Measurements from ENCODE around the gene AK9.
"Not testable (repeated sequence)": the region's sequence is repeated elsewhere in the genome, so short reads cannot be mapped to it uniquely, and the experiment has no call there.

AK9 gene

DNA sequence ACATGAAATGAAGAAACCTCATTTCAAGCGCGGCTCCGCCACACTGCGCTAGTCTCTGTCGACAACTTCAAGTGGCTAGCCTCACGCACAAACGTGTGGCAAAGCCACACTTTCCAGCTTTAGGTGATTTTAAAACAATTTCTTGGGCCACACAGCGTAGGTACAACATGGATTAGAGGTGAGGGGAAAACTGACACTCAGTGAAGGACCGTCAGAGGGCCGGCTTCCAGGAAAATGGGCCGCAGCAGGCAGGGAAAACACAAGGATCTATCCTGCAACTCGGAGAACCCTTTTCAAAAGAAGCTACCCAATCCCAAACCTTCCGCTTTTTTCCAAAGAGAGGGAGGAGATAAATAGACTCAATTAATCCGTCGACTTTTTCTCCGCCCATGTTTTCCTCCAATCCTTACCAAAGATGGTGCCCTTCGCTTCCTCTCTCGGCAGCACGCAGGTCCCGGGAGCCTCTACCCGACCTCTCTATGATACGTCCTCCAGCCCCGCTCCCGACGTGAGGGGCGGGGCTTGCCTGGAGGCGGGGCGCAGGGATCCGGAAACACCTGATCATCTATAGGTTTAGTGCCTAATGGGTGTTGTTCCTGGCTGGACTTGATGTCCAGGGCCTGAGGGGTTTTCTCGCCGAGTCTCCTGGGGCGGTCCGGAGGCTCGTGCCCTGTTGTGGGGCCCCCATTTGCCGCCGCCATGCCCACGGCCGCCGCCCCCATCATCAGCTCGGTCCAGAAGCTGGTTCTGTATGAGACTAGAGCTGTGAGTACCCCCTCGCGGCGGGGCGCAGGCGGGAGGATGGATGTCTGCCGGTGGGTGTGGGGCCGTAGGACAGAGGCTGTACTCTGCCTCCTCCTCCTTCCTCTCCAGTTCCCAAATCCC lies at the start of gene AK9, which contains the start of gene FIG4:
Gene AK9 (minus strand): TSS at position 466 of the 885 bp plus-strand sequence. CDS start 15,457 bp downstream, outside the sequence.
Gene FIG4 (plus strand): TSS at position 560 of the 885 bp plus-strand sequence. CDS start 140 bp downstream, at position 700.
- peak; percentile 87 for DNase-seq

DNA sequence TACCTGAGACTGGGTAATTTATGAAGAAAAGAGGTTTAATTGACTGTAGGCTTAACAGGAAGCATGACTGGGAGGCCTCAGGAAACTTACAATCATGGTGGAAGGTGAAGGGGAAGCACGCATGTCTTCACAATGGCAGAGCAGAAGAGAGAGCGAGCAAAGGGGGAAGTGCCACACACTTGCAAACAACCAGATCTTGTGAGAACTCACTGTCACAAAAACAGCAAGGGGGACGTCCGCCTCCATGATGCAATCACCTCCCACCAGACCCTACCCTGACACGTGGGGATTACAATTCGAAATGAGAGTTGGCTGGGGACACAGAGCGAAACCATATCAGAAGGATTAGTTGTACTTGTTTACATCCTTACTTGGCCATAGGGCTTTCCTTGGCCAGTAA lies 49.8 kb upstream of the AK9 start:
- no peak for DNase-seq

DNA sequence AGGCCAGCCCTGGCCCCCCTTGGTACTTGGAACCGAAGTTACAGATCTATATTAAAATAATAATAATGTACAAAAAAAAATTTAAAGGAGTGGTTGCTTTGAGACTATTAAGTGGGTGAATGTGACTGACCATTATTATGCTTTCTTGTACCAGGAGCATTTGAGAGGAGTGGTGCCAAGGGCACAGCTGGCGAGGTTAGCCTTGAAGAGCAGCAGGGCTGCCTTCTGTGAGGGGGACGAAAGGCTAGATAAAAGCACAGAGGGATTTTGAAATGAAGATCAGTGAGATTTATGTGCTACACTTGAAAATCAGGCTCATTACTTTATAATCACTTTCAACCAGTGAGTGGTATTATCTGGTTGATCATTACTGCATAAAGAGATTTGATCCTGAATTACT lies 48.7 kb upstream of the AK9 start:
- DNase-seq = no peak

DNA sequence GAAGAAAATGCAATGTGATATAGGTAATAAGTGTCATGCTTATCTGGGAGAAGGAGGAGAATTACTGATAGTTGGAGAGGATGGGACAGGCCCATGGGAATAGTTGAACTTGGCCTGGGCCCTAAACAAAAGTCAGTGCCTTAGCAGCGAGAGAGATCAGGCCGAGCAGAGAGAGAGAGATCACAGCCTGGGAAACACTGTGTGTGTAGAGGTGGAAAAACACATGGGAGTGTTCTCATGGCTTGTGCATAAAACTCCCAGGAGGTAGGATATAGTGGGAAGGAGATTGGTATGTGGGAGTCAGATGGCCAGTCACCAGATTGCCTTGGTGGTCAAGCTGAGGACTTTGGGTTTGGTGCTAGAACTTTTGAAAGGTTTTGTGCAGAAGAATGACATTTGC lies 47.7 kb upstream of the AK9 start:
- no peak for DNase-seq

DNA sequence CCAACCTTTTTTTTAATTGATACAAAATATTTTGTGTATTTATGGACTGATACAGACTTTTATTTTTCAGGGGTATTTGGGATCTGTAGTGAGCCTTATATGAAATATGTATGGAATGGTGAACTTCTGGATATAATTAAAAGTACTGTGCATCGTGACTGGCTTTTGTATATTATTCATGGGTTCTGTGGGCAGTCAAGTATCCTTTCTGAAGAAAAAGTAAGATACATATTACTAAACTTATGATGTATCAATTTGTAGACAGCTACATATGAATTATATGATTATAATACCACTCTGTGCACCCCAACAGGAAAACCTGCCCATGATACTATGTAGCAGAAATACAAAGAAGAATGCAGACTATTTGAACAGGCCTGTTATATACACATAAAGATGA lies 47.3 kb upstream of the AK9 start:
- no peak for DNase-seq

DNA sequence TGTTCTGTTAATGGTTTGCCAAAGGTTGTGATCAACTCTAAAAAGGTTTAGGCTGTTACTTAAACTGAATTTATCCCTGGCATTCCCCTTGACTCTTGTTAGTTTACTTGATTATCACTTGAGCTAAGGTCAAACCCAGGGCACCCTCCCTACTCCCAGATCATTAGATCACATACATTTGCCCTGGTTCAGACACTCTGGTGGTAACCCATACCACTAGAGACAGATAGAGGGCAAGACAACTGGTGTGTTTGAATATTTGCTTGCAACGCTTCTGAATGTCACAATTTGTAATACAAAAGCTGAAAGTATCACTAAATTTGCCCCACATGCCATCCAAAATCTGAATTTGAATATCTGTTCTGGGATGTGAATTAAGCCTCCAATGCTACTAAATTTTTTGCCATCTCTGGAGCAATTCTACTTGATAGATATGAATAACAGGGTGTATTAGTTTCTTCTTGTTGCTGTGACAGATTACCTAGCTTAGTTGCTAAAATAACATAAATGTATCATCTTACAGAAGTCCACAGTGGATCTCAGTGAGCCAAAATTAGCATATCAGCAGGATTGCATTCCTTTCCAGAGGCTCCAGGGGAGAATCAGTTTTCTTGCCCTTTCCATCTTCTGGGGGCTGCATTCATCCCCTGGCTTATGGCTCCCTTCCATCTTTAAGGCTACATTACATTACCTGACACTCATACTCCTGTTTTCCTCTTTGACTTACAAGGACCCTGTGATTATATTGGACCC lies 45.4 kb upstream of the AK9 start:
- no peak for DNase-seq

DNA sequence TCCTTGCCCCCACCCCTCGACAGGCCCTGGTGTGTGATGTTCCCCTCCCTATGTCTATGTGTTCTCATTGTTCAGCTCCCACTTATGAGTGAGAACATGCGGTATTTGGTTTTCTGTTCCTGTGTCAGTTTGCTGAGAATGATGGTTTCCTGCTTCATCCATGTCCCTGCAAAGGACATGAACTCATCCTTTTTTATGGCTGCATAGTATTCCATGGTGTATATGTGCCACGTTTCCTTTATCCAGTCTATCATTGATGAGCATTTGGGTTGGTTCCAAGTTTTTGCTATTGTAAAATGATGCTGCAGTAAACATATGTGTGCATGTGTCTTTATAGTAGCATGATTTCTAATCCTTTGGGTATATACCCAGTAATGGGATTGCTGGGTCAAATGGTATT lies 34.2 kb upstream of the AK9 start:
- DNase-seq = not testable (repeated sequence)

DNA sequence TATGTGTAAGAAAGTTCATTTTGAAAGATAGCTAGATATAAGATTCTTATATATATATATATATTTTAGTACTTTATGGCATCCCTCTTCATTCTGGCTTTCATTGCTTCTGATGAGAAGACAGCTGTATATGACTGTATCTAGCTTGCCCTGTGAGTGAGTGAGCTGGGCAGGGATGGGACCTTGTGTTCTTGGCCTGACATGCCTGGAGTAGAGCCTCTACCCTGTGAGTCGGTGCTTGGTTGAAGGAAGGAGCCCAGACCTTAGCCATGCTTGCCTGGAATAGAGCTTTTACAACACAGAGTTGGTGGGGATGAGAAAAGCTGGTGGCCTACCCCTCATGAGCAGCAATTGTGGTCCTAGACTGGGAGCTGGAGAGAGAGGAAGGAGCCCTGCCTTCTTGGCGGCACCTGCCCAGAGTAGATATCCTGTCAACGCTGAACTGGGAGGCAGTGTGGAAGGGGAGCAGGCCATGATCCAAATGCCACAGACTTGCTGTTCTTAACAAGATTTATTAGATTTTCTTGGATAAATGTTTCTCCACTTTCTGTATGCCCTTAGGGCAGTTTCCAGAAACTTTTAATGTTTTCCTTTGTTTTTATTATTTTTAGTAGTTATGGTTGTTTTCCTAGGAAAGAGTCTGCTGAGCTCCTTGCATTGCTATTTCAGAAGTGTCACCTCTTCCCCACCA lies 31.7 kb upstream of the AK9 start:
- DNase-seq = no peak

DNA sequence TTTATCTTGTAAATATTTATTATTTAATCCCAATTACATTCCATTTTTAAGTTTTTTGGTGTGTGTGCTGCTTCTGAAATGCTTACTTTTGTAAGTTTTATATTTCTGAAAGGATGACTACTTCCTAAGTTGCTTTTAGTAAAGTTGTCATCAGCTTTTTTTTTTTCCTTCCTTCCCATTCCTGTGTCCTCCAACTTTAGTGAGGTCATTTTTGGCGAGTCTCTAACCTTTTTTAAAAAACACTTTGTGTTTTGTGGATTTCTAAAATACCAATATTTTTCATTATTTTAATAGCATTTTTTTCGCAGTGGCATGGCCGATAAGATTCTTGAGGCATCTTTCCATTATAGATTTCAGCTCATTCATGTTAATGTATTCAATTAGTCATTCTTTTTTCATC lies 31.0 kb upstream of the AK9 start:
- DNase-seq = no peak

DNA sequence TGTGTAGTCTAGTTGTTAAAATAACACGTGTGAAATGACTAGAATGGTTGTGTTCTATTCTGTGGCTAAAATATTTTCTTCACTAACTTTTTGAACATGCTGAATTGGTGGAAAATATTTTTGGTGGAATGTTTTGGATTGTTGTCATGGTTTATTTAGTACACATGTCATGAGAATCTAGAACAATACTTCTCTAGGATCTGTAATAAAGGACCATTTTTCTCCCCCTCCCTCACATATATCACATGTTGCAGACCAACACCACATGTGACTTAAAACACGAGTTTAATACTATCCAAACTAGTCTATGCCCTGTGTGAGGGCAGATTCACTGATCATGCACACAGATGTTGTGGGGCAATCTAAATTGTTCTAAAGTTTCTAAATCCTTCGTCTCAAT lies 29.3 kb upstream of the AK9 start:
- no peak for DNase-seq

DNA sequence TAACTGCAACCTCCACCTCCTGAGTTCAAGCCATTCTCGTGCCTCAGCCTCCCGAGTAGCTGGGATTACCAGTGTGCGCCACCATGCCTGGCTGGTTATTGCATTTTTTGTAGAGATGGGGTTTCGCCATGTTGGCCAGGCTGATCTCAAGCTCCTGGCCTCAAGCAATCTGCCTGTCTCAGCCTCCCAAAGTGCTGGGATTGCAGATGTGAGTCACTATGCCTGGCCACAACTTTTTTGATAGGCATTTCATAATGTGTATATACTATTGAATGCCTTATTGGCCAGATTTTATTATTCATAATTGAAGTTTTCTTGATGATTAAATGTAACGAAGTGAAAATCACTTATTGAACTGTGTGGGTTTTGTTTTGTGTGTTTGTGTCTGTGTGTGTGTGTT lies 28.0 kb upstream of the AK9 start:
- DNase-seq = no peak

DNA sequence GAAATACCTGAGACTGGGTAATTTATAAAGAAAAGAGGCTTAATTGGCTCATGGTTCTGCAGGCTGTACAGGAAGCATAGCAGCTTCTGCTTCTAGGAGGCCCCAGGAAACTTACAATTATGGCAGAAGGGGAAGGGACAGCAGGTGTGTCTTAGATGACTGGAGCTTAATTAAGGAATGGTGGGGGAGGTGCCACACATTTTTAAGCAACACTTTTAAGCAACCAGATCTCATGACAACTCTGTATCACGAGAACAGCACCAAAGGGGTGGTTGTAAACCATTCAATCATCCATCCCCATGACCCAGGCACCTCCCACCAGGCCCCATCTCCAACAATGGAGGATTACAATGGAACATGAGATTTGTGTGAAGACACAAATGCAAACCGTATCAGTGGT lies 27.0 kb upstream of the AK9 start:
- no peak for DNase-seq

DNA sequence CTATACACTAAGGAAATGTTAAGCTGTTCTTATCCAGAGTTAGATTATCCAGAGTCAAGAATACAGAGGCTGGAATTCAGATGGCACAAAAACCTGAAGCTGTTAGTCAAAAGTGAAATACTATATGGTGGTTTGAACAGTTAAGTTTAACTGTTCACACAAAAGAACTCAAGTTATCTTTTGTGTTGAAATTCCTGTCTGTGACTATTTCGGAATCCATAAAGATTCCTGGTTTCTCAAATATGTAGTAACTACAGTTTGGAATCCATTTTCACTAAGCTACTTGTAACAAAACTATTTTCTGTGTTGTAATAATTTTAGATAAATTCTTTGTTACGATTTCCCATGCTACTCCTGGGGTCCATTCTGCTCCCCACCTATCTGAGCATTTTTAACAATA lies 24.6 kb upstream of the AK9 start:
- no peak for DNase-seq

DNA sequence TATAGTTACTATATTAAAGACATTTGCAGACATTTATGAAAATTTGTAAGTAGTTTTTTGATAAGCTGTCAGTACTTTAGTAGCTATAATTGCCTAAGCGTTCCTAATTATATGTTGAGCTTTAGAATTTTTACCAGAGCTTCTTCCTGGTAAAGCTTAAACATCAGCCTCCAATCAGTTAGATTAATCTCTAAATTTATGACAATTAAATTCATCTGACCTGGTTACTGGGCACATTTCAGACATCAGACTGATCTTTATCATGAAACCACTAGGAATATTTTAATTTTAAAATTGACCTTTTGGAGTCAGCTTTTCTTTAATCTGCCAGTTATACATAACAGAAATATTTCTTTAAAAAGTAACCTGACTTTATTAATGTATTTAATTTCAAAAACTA lies 23.6 kb upstream of the AK9 start:
- no peak for DNase-seq

DNA sequence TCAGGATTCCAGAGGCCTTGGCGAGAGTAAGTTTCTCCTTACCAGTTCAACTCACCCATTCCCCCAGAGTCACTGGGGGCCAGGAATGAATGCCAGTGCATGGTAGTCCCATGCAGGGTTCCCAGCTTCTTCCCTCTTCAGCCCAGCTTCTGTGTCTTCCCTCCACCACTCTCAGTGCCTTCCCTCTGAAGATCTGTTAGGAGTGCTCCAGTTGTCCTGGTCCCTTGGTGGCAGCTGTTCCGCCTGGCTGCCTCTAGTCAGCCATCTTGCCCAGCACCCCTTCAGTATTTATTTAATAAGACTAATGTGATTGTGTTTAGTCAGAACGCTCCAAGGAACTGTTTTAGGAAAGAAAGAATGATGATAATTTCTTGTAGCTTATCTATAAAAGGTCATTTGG lies 23.2 kb upstream of the AK9 start:
- DNase-seq = no peak

DNA sequence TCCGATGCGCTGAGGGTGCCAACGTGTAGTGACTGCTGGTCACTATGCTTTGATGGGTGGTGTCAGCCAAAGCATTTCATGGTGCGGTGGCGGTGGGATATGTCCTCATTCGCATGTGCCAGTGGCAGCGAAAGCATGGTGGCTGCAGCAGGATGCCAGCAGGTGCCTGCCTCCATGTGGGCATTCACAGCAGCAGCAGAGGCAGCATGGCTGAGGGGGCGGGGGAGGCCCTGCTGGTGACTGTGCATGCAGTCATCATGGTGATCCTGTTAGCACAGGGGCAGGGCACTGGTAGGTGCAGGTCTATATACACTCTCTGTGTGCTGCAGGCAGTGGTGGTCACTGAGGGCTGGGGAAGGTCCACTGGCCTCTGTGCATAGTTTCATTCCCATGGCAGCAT lies 22.1 kb upstream of the AK9 start:
- DNase-seq = no peak

DNA sequence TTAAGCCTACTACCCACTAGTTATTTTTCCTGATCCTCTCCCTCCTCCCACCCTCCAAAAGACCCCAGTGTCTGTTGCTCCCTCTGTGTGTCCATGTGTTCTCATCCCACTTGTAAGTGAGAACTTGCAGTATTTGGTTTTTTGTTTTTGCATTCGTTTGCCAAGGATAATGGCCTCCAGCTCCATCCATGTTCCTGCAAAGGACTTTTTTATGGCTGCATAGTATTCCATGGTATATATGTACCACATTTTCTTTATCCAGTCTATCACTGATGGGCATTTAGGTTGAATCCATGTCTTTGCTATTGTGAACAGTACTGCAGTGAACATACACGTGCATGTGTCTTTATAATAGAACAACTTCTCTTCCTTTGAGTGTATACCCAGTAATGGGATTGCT lies 17.1 kb upstream of the AK9 start:
- DNase-seq = not testable (repeated sequence)

DNA sequence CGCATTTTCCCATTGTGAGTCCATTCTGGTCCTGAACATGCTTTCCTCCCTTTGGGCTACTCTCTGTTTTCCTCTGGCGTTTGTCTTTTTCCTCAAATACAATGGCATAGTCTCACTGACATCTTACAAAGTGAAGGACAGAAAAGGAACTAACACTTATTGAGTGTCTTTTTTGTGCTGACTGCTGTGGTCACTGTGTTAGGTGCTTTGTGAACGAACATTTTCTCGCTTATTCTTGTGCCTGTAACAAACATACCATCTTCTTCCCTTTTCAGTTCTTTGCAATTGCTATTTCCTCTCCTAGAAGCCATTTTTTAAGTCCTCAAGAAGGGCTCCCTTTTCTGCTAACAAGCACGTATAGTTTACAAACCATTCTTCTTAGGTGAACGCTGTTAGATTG lies 15.5 kb upstream of the AK9 start:
- no peak for DNase-seq

DNA sequence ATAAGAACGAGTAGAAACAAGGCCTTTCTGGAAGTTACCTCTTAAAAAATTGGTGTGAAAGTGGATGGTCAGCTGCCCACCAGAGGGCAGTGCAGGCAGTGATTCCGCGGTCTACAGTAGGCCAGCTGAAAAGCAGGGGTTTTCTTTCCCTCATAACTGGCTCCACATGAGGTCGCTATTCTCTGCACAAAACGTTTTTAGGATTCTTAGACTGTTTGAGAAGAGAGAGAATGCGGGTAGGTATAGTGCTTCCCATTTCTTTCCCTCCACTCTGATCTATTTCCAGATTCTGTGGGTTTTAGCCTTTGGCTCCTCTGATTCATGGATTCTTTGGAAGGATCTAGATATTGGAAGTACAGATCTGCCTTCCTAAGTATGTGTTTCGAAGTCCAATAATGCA lies 14.3 kb upstream of the AK9 start:
- DNase-seq = peak; percentile 72

DNA sequence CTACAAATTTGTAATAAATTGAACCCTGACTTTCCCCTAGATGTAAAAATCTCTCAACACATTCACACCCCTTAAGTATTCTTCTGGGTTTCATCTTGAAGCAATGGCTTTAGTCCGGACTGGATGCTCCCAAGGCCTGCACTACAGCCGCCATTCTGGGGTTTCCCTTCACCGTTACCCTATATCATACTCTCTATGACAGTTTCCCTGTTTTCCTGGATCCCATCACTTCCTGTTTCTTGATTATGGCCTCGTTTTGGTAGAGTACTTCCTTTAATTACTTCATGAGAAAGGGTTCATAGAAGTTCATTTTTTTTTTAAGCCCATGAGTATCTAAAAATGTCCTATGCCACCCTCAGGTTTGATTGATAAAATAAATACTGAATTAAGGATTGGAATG lies 11.8 kb upstream of the AK9 start:
- DNase-seq = no peak

DNA sequence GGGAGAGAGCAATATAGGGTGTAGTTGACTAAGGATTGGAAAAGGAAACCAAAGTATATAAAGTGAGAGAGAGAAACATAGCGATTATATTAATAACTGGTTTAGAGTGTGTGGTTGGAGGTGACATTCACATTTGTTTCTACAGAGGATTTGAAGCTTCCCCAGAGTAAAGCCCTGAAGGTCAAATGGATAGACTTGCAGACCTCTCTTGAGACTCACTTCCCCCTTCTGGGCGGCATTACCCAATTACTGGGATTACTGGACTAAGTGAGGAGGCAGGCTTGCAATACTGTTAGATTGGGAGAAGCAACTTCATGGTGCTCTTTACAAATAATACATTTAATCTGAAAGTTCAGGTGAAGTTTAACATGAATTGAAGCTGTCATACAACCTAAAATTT lies 10.8 kb upstream of the AK9 start:
- DNase-seq = no peak

DNA sequence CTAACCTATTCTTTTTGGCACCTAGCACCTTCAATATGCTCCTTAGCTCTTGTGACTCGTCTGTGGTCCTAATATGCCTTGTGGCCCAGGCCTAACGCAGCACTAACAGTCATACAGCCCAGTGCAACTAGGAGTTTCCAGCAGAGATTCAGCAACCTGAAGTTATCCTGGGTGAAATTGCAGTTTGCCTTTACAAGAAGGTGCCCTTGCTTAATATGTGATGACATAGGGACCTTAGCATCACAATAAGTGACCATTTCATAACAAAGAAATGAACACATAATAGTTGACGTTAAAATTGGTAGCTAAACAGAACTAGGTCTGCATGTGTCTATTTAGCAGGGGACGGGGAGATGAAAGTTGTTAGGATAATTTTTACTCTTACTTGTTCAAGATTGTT lies 10.2 kb upstream of the AK9 start:
- no peak for DNase-seq

DNA sequence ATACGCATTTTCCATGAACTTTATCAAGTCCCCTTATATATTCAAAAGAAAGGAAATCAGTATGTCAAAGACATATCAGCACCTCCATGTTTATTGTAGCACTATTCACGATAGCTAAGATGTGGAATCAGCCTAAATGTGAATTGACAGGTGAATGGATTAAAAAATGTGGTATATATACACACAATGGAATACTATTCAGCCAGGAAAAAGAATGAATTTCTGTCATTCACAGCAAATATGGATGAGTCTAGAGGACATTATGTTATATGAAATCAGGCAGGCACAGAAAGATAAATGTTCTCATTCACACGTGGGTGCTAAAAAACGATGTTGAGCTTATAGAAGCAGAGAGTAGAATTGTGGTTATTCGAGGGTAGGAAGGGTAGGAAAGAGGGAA lies 5.4 kb upstream of the AK9 start:
- no peak for DNase-seq

DNA sequence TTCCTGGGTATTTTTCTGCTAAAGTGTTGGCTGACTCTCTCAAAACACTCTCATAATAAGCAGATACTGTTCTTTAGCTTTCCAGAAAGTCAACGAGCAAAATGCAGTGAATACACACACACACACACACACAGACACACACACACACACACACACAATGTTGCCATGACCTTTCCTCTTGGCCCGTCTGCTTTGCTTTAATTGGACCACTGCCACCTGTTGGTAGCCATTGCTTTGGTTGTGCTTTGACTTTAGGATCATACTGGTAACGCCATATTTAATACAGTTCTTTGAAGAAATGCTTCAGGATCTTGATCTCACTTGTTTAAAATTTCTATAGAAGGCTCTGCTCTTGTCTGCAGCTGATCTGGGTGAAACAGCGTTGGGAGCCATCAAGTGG lies 4.5 kb upstream of the AK9 start:
- no peak for DNase-seq
